Spleen (tissue), 7 donors: ENCODE data around the gene MUC5B.

Experiments
- CTCF ChIP-seq, 11 experiments: fragments of 200-600 bp in 7 of 11; fragments of 450-650 bp in 4 of 11; sonication (generic) in 4 of 11; IDR thresholded peaks in 8 of 11; conservative IDR thresholded peaks in 3 of 11; 1 replicate in 7 of 11; 2 replicates in 4 of 11; pipeline versions ENCODE4 v1.4.0 to v1.8.0; 2016 to 2021; ENCODE audit warnings: antibody characterized with exemption in 11 of 11, inconsistent platforms in 4 of 11, mild to moderate bottlenecking in 1 of 11
- POLR2AphosphoS5 ChIP-seq, 3 donors: sonication (generic); formaldehyde crosslinking; IDR thresholded peaks; one replicate each; pipeline ENCODE4 v1.5.1; 2017; ENCODE audit warnings: antibody characterized with exemption in 3 of 3
- donor health status: DM: no; HTN: no; CAD: no; lungs with moderate emphysema.
- donor health status: DM: no; HTN: no; CAD: no.
- donor health status: DM: no; HTN: no; CAD: no.

GRCh38 chr11:1228921-1229451, 6.1 kb downstream of the MUC5B start:
- TF ChIP-seq CTCF (IDR thresholded peaks at IDR 0.05 in 8 of 11, conservative IDR thresholded peaks at IDR 0.05 in 3 of 11) (no peak), POLR2AphosphoS5 (IDR thresholded peaks at IDR 0.05) (no peak)
